ENCODE data around the gene RETREG1.
A peak's percentile ranks its signal among the peaks of the same experiment; 100 is the strongest.
"Not testable (repeated sequence)": the region's sequence is repeated elsewhere in the genome, so short reads cannot be mapped to it uniquely, and the experiment has no call there.

RETREG1 gene

DNA sequence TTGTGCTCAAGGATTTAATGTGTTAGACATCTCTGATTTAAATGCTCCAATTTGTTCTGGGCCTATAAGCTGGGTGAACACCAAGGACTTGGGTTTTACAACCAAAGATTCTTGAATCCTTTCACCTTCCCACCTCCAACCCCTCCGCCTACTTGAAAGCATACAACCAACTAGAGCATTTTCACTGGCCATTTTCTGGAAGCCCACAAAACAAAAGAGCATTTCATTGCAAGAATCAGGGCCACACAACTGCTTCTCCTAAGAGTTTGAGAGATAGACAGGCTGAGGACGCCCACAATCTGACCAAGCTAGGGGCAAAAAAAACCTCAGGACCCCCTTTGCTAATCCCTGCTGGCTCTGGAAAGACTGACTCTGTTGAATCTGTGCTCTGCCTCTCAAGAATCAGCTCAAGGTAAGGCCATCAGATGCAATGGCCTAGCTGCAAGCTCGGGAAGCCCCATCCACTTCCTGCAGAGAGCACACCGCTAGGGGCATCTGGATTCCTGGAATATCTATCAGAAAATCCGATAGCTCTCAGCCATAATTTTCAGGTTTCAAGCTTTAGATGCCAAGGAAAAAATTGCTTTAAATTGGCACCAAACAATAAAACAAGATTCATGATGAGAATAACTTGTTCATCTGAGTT is 57.7 kb downstream of the RETREG1 start:
- ATAC-seq, result no peak
- Mint-ChIP-seq H3K9me3 (no peaks in the 10 kb centered on the region), H3K27ac (no peak overlapping the region), H3K4me1 (no peaks in the 10 kb centered on the region), H3K4me3 (no peak overlapping the region), H3K27me3 (no peaks in the 10 kb centered on the region), H3K36me3 (no peaks in the 10 kb centered on the region)

DNA sequence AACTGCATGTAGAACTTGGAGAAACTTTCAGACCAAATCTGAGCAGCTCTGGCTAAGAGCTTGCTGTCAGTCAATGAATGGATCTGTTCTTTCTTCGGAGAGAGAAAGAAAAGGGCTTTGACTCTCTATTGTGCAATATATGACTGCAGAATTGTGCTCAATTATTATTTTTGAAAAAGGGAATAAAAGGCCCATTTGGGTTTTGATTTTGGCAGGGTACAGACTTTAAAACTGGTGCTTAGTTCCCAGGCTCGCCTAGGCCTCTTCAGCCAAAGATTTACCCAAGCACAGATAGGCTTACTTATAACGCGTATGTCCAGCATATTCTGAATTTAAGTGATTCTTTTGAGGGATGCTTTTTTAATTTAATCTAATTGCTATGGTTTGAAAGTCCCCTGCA is 59.3 kb downstream of the RETREG1 start:
- ATAC-seq, result no peak
- Mint-ChIP-seq H3K9me3 (no peaks in the 10 kb centered on the region), H3K4me1 (peaks cover 7% of the 10 kb centered on the region), H3K27ac (no peak overlapping the region), H3K4me3 (no peak overlapping the region), H3K27me3 (no peaks in the 10 kb centered on the region), H3K36me3 (no peaks in the 10 kb centered on the region)

DNA sequence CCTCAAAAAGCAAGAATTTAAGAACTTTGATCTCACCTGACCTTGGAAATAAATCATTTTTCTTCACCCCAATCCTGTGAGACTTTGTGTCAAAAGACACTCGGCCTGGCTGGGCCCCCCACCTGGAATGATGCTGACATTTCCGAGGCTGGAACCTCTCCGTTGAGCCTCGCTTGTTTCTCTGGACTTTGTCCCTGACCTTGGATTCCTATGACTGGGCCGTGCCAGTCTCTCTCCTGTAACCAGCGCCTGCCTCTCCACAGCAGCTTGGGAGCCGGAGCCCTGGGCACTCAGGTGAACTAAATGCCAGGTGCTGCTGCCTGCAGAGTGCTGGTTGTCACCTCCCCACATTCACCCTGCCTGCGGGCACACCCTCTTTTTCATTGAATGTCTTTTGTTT is 62.7 kb downstream of the RETREG1 start:
- Mint-ChIP-seq H3K4me3 (no peak overlapping the region), H3K27ac (no peak overlapping the region)
- no peak for ATAC-seq

DNA sequence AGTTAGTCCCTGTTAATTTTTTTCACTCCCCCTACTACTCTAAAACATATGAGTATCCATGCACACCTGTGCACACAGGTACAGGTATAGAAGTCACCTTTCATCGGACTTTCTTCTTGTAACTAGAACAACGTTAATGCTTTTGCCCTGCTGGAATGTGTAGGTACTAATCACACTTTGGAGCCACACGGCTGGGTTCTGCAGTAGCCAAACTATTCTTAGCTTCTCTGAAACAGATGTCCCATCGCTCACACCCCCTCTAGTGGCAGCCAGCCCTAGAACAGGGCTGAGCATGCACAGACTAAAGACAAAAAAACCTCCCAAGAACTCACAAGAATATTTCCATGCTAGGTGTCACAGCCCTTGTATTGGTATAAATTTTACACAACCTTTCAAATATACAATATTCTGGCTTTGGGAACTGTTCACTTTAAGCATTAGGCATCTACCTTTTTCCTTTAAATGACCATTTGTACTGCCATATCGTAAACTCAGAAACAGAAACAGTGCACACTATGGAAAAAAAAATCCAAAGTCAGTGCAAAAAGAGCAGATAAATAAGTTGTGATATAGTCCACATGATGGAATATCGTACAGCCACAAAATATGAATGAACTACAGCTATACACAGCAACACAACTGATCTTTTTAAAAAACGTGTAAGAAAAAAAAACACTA is 64.0 kb downstream of the RETREG1 start:
- H3K27ac Mint-ChIP-seq, result no peak overlapping the region
- no peaks in the 10 kb centered on the region for H3K27me3 Mint-ChIP-seq
- no peaks in the 10 kb centered on the region for H3K9me3 Mint-ChIP-seq
- H3K4me1 Mint-ChIP-seq, result peaks cover 19% of the 10 kb centered on the region
- peak; percentile 82 for ATAC-seq
- no peak overlapping the region for H3K4me3 Mint-ChIP-seq
- H3K36me3 Mint-ChIP-seq, result no peaks in the 10 kb centered on the region

More for the DNA sequence above, 62.7 kb downstream of the RETREG1 start:
- H3K27me3 Mint-ChIP-seq, result no peaks in the 10 kb centered on the region
- no peaks in the 10 kb centered on the region for H3K9me3 Mint-ChIP-seq
- peaks cover 19% of the 10 kb centered on the region for H3K4me1 Mint-ChIP-seq
- H3K36me3 Mint-ChIP-seq, result no peaks in the 10 kb centered on the region

DNA sequence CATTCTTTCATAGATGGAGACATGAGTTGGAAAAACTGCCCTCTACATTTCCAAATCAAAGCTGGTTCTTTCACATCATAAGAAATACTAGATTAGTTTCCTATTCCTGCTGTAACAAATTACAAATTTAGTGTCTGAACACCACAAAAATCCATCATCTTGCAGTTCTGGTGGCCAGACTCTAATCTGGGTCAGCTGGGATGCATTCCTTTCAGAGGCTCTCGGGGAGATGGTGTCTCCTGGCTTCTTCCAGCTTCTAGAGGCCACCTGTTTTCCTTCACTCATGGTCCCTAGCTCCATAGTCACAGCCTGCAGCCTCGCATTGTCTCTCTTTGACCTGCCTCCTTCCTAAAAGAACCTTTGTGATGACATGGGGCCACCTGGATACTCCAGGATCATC is 65.2 kb downstream of the RETREG1 start:
- H3K27ac Mint-ChIP-seq, result no peak overlapping the region
- H3K4me3 Mint-ChIP-seq, result no peak overlapping the region
- no peaks in the 10 kb centered on the region for H3K27me3 Mint-ChIP-seq
- peaks cover 19% of the 10 kb centered on the region for H3K4me1 Mint-ChIP-seq
- H3K9me3 Mint-ChIP-seq, result no peaks in the 10 kb centered on the region
- no peak for ATAC-seq
- H3K36me3 Mint-ChIP-seq, result no peaks in the 10 kb centered on the region

DNA sequence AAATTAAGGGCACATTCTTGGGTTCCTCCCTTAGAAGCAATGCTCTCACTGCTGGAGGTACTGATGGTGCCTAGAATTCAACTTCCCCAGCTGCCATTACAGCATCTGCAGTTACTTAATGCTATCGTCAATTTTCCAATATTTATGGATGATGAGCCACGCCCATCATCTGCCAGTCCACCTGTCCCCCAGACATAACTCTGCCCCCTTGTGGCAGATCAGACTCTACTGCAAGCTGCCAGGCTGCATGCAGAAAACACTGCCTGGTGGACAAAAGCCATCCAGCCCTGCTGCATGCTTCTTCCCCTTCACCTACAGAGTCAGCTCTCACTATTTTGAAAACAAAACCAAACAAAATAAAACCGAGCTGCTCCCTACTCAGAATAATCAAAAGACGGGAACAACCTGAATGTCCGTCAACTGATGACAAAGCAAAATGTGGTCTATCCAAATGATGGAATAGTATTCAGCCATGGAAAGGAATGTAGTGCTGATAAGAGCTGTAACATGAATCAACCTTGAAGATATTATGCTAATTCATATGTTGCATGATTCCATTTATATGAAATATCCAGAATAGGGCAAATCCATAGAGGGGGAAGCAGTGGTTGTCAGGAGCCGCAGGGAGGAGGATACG is 66.4 kb downstream of the RETREG1 start:
- Mint-ChIP-seq H3K27me3 (no peaks in the 10 kb centered on the region), H3K4me1 (peaks cover 19% of the 10 kb centered on the region), H3K27ac (no peak overlapping the region), H3K4me3 (peak overlapping the region; percentile 38), H3K9me3 (no peaks in the 10 kb centered on the region), H3K36me3 (no peaks in the 10 kb centered on the region)
- peak; percentile 62 for ATAC-seq

DNA sequence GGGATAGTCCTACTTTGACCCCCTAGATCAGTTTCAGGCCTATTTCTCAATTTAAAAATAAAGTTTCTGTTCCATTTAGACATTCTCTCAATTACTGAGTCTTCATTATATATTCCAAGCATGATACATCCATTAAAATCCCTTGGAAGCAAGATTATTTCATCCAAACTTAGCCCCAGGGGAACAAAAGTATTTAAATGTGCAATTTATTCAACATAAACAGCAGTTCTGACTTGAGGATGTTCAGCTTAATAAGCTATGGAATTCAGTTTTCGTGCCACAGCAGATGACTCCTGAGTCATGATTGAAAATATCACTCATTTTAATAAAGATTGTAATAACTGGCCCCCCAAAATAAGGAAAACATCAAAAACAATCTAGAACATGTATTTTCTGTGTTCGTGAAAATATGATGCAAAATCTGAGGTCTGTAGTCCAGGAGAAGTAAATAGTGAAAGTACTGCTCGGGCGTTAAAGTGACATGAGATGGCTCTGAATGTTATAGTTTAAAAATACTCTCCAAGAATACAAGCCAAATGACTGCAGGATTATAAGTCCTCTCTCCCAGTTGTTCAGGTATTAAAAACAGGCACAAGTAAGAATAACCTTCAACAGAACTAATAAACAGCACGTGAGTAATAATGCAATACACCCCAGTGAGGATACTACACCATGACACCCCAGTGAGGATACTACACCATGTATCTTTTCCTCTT is 67.1 kb downstream of the RETREG1 start:
- no peak overlapping the region for H3K27ac Mint-ChIP-seq
- H3K4me1 Mint-ChIP-seq, result peaks cover 19% of the 10 kb centered on the region
- H3K4me3 Mint-ChIP-seq, result peak overlapping the region; percentile 38
- H3K36me3 Mint-ChIP-seq, result no peaks in the 10 kb centered on the region
- ATAC-seq, result peak; percentile 34
- no peaks in the 10 kb centered on the region for H3K9me3 Mint-ChIP-seq
- H3K27me3 Mint-ChIP-seq, result no peaks in the 10 kb centered on the region

DNA sequence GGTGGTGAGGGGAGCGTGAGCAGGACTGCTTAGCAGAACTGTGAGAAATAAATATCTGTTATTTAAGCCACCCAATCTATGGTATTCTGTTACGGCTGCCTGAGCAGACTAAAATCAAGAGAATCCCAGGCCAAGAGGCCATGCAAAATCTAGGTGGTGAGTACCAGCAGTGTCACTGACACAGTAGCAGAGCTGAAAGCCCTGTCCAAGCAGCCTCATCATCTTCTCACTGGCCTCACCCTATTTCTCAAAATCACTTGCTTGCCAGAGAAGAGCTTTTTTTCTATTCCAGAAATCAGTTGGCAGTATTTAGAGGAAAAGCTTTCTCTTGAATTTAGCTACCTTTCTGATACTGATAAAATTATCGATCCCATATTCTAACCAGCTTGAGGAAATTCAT is 68.0 kb downstream of the RETREG1 start:
- H3K36me3 Mint-ChIP-seq, result no peaks in the 10 kb centered on the region
- no peak for ATAC-seq
- H3K27me3 Mint-ChIP-seq, result no peaks in the 10 kb centered on the region
- H3K9me3 Mint-ChIP-seq, result no peaks in the 10 kb centered on the region
- no peak overlapping the region for H3K4me3 Mint-ChIP-seq
- no peak overlapping the region for H3K27ac Mint-ChIP-seq
- peaks cover 19% of the 10 kb centered on the region for H3K4me1 Mint-ChIP-seq

DNA sequence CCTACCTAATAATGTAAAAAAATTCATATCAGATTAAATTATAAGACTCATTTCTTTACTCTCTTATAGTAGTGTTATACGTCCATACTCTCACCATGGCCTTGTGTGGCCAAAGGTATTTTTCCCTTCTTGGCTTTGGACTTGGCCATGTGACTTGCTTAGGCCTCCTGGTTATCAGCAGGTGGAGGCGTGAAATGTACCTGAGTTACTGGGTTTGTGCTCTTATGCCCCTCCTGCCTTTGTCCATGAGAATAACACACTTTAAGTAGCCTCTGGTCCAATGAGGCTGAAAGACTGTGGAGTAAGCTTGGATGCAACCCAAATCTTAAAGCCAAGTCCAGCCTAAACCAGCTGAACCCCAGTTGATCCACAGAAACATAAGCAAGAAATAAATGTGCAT is 68.7 kb downstream of the RETREG1 start:
- H3K27ac Mint-ChIP-seq, result no peak overlapping the region
- H3K36me3 Mint-ChIP-seq, result no peaks in the 10 kb centered on the region
- H3K4me1 Mint-ChIP-seq, result peaks cover 19% of the 10 kb centered on the region
- no peaks in the 10 kb centered on the region for H3K27me3 Mint-ChIP-seq
- H3K4me3 Mint-ChIP-seq, result no peak overlapping the region
- no peaks in the 10 kb centered on the region for H3K9me3 Mint-ChIP-seq
- ATAC-seq, result no peak

DNA sequence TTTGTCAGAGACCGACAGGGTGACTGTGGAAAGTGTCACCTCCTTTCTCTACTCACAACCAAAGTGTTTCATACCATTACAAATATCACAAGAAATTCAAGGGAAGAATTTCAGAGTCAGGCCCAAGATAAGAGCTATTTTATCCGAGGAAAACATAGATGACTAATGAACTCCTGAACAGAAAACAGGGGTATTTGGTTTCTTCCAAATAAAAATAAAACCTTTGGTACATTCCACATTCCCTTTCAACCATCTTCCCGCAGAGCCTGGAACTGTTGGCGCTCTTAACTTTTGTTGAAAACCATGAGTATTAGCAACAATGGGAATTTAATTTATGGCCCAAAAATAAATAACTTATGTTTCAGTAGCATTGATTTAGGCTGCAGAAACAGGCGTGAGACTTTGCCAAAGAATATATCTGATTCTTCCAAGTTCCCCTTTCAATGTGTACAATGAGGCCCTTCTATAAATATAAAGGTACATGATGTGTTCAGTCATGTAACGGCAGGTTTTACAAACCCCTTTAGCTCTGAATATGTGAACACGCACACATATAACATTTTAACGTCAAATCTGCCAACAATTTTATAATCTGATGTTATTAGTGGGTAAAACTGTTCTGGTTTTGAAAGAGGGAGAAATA is 69.5 kb downstream of the RETREG1 start:
- Mint-ChIP-seq H3K4me3 (no peak overlapping the region), H3K4me1 (peaks cover 11% of the 10 kb centered on the region), H3K27ac (no peak overlapping the region), H3K27me3 (no peaks in the 10 kb centered on the region), H3K9me3 (no peaks in the 10 kb centered on the region), H3K36me3 (no peaks in the 10 kb centered on the region)
- ATAC-seq, result no peak

DNA sequence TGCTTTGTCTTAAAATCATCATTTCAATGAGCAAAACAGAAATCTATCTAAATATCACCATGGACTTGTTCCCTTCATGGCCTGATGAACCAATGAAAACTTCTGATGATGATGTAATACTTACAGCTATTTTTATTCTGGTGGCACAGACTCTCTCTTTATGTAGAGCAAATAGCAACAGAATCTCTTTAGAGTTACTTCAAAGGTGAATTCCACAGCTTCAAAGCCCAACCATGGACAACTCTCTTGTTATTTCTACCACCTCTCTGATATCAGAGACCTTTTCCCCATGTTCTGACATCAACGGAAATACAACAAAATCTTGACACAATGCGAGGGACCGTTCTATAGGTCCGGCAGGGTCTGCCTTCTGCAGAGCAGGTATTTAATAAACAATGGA is 70.1 kb downstream of the RETREG1 start:
- Mint-ChIP-seq H3K36me3 (no peaks in the 10 kb centered on the region), H3K27me3 (no peaks in the 10 kb centered on the region), H3K9me3 (no peaks in the 10 kb centered on the region), H3K4me3 (no peak overlapping the region), H3K4me1 (peaks cover 11% of the 10 kb centered on the region), H3K27ac (no peak overlapping the region)
- no peak for ATAC-seq

DNA sequence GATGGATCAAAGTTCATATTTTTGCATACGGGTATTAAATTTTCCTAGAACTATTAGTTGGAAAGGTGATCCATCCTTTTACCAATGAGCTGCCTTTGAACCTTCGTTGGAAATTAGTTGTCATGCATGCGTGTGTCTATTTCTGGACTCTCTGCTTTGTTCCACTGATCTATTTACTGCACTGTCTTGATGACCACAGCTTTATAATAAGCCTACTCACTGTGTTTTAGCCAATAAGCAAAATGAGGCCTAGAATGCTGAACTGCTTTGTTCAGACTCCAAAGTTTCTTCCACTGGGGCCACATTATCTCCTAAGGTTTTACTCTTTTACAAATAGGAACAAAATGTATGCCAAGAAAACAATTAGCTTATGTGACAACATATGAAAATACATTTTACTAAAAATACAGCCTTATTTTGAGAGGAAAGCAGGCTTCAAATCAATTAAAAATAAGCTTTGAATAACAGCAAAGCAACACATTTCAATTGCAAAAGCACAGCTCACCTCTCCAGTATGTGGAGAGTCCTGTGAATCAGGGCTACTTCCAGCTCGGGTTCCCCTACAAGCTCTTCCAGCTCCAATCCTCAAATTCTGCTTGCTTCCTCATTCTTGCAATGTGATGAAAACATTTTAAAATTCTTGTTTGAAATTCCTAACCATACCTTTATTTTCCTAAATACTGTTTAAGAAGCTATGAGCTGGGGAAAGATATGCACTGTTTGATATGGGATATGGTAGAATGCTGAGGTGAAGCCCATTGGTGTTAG is 72.0 kb downstream of the RETREG1 start:
- Mint-ChIP-seq H3K4me3 (no peak overlapping the region), H3K36me3 (peaks cover 6% of the 10 kb centered on the region), H3K27me3 (no peaks in the 10 kb centered on the region), H3K4me1 (peaks cover 2% of the 10 kb centered on the region), H3K27ac (no peak overlapping the region), H3K9me3 (peaks cover 3% of the 10 kb centered on the region)
- no peak for ATAC-seq

DNA sequence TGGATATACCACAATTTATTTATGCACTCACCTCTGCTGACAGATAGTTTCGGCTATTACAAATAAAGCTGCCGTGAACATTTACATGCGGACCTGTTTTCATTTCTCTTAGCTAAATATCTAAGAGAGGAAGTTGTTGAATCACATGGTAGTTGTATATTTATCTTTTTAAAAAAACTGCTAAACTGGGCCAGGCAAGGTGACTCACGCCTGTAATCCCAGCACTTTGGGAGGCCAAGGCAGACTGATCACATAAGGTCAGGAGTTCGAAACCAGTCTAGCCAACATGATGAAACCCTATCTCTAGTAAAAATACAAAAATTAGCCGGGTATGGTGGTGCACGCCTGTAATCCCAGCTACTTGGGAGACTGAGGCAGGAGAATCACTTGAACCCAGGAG is 73.6 kb downstream of the RETREG1 start:
- H3K4me3 Mint-ChIP-seq, ATAC-seq, H3K27me3 Mint-ChIP-seq, H3K9me3 Mint-ChIP-seq, H3K27ac Mint-ChIP-seq, H3K4me1 Mint-ChIP-seq: not testable (repeated sequence)
- H3K36me3 Mint-ChIP-seq, result peaks cover 11% of the 10 kb centered on the region

DNA sequence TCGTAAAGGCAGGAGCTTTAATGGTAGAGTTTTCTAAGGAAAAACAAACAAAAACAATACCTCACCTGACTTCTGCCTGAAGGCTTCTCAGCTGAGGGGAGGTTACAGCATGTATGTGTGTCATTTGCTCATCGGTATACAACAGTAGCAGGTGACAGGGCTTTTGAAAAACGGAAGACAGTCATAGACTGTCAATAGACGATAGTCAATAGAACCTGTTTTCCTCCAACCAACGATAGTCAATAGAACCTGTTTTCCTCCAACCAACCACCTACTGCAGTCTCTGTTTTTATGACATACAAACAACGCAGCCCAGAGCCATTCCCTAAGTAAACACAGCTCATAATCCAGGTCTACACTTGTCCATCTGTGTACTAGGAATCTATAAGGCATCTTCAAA is 74.6 kb downstream of the RETREG1 start:
- H3K27me3 Mint-ChIP-seq, result peaks cover 9% of the 10 kb centered on the region
- peaks cover 11% of the 10 kb centered on the region for H3K36me3 Mint-ChIP-seq
- no peak for ATAC-seq
- H3K27ac Mint-ChIP-seq, result no peak overlapping the region
- peaks cover 3% of the 10 kb centered on the region for H3K9me3 Mint-ChIP-seq
- no peaks in the 10 kb centered on the region for H3K4me1 Mint-ChIP-seq
- H3K4me3 Mint-ChIP-seq, result no peak overlapping the region
